ENCODE data around the gene TAC3. TPM values are rescaled to one million over a fixed set of nuclear protein-coding genes. Genes with fewer than 3 reads are reported as not detected.
"Not testable (repeated sequence)": the region's sequence is repeated elsewhere in the genome, so short reads cannot be mapped to it uniquely, and the experiment has no call there.

Gene TAC3
- polyA plus RNA-seq, 3 donors: 0.54 to 1.4 (median 0.75) TPM

- DNase-seq (ENCODE audit: low read depth in 3 of 3, low spot score in 2 of 3): peak in 2 of 3 donors; percentile 53 to 56
These were observed 28.7 kb downstream of the TAC3 start for GRCh38 chr12:56987551-56988053.

DNA sequence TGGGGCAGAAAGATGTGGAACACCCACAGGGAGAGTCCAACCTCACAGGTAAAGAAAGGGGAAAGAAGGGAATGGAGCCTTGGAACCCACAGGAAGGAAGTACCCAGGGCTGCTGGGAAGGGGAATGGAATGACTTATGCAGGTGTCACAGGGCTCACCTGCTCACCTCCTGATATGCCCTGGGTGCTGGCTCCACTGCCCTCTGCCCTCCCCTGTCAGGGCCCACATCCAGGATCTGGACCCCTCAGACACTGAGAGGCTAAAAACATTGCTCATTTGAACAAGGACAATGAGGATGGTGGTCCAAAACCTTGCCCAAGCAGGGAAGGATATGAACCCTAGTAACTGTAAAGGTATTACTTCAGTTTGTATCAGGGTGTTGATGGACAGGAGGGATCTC lies 29.3 kb downstream of the TAC3 start:
- DNase-seq (ENCODE audit: low read depth in 3 of 3, low spot score in 2 of 3): no peak

DNA sequence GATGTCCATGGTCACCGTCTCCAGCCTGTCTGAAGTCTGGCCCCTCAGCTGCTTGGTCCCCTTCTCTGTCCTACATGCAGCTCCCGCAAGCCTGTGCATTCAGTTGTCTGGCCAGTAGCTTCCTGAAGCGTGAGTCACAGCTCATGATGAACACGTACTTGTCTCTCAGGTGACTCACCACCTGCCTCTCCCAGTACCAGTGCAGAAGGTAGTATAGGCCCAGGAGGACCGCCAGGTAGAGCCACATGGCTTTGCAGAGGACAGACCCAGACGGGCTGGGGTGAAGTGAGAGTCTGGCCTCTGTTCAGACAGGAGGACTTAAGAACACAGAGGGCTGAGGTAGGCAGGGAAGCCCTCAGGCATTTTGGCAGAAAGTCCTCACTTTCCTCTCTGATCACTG lies 30.6 kb downstream of the TAC3 start:
- not testable (repeated sequence) for DNase-seq (ENCODE audit: low read depth in 3 of 3, low spot score in 2 of 3)

GRCh38 chr12:56983386-56983785 lies 32.9 kb downstream of the TAC3 start:
- no peak for DNase-seq (ENCODE audit: low read depth in 3 of 3, low spot score in 2 of 3)

GRCh38 chr12:56982578-56983236 lies 33.6 kb downstream of the TAC3 start:
- not testable (repeated sequence) for DNase-seq (ENCODE audit: low read depth in 3 of 3, low spot score in 2 of 3)

DNA sequence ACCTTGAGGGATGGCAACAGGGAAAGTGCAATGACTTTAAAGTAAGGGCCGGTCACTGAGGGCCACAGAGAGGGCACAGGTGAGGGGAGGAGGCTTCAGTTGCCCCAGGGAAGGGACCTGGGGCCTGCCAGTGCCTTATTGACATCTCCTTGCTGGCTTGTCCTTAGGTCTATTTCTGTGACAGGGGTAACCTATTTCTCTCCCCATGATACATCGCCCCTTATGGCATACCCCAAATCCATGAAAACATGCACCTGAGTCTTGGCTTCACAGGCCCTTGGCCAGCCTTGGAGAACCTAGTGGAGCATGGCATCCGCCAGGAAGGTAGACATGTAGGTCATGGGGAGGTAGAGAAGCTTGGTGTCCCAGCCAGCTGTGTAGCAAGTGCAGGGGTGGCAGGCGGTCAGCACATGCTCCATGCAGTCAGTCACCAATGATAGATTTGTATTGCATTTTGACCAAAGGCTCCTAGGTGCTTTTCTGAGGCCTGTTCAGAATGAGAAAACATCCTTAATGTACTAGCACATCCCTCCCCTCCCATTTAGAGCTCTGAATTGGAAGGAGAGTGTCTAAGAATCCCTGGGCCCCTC lies 35.3 kb downstream of the TAC3 start:
- no peak for DNase-seq (ENCODE audit: low read depth in 3 of 3, low spot score in 2 of 3)

- no peak for DNase-seq (ENCODE audit: low read depth in 3 of 3, low spot score in 2 of 3)
These were observed 36.1 kb downstream of the TAC3 start for GRCh38 chr12:56980268-56980667.

DNA sequence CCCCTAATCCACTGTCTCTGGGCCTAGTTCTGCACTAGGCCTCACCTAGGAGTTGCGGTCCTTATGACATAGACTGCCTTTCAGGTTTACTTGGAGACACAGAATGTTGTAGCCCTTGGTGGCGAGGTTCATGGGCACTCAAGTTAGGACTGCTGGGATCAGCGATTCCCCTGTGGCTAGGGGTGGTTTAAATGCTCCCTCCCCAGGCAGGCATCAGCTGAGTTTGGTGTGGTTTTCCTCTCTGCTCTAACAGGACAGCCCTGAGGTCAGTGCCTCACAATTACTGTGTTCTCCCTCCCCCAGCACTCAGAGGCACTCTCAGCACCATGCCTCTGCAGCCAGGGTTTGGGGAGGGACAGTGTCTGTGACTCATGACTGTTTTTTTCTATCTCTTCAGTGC lies 36.7 kb downstream of the TAC3 start:
- DNase-seq (ENCODE audit: low read depth in 3 of 3, low spot score in 2 of 3): no peak

DNA sequence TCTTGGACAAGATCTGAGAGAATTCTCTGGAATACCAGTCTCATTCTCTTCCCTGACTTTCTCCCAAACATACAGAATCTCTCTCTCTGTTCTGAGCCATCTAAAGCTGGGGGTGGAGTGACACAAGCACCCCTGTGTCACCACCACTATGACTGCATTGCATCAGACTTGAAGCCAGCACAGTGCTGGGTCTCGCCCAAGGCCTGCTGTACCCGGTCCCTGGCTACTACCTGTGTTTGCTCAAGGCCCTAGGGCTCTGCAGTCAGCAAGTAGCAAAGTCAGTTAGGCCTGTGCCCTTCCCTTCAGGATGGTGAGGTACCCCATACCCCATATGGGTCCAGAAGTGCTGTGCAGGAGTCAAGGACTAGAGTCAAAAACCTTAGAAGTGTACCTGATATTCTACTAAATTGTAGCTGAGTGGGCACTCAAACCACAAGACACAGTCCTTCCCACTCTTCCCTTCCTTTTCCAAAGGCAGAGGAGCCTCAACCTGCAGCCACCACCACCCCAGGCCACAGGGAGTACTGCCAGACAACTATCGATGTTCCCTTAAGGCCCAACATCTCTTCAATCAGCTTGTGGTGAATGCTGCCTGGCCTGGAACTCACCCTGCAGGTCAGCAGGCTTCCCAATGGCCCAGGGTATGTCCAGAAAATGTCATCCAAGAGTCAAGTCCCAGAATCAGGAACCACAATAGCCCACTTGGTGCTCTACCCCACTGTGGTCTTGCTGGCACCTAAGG lies 37.8 kb downstream of the TAC3 start:
- DNase-seq (ENCODE audit: low read depth in 3 of 3, low spot score in 2 of 3): no peak

- not testable (repeated sequence) for DNase-seq (ENCODE audit: low read depth in 3 of 3, low spot score in 2 of 3)
These were observed 39.0 kb downstream of the TAC3 start for GRCh38 chr12:56977361-56977760.

DNA sequence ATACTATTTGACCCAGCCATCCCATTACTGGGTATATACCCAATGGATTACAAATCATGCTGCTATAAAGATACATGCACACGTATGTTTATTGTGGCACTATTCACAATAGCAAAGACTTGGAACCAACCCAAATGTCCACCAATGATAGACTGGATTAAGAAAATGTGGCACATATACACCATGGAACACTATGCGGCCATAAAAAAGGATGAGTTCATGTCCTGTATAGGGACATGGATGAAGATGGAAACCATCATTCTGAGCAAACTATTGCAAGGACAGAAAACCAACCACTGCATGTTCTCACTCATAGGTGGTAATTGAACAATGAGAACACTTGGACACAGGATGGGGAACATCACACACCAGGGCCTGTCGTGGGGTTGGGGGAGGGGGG lies 42.1 kb downstream of the TAC3 start:
- DNase-seq (ENCODE audit: low read depth in 3 of 3, low spot score in 2 of 3): not testable (repeated sequence)

DNA sequence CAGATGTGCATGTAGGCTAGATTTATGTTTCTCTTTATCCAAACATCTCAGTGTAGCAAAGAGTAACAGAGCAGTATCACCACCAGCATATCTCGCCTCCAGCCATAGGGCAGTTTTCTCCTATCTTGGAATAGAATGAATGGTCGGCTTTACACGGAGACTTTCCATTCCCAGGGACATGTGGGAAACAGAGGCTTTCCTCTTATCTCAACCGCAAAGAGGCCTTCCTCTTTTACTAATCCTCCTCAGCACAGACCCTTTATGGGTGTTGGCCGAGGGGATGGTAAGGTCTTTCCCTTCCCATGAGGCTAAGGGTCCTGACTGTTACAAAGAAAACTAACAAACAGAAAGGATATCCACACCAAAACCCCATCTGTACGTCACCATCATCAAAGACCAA lies 47.4 kb downstream of the TAC3 start:
- DNase-seq (ENCODE audit: low read depth in 3 of 3, low spot score in 2 of 3): not testable (repeated sequence)

DNA sequence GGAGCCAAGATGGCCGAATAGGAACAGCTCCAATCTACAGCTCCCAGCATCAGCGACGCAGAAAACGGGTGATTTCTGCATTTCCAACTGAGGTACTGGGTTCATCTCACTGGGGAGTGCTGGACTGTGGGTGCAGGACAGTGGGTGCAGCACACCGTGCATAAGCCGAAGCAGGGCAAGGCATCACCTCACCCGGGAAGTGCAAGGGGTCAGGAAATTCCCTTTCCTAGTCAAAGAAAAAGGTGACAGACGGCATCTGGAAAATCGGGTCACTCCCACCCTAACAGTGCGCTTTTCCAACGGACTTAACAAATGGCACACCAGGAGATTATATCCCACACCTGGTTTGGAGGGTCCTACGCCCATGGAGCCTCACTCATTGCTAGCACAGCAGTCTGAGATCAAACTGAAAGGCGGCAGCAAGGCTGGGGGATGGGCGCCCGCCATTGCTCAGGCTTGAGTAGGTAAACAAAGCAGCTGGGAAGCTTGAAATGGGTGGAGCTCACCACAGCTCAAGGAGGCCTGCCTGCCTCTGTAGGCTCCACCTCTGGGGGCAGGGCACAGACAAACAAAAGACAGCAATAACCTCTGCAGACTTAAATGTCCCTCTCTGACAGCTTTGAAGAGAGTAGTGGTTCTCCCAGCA lies 50.2 kb downstream of the TAC3 start:
- DNase-seq (ENCODE audit: low read depth in 3 of 3, low spot score in 2 of 3): not testable (repeated sequence)

GRCh38 chr12:56965124-56965523 lies 51.2 kb downstream of the TAC3 start:
- not testable (repeated sequence) for DNase-seq (ENCODE audit: low read depth in 3 of 3, low spot score in 2 of 3)

DNA sequence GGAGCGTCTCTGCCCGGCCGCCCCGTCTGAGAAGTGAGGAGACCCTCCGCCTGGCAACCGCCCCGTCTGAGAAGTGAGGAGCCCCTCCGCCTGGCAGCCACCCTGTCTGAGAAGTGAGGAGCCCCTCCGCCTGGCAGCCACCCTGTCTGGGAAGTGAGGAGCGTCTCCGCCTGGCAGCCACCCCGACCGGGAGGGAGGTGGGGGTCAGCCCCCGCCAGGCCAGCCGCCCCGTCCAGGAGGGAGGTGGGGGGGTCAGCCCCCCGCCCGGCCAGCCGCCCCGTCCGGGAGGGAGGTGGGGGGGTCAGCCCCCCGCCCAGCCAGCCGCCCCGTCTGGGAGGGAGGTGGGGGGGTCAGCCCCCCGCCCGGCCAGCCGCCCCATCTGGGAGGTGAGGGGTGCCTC lies 52.8 kb downstream of the TAC3 start:
- DNase-seq (ENCODE audit: low read depth in 3 of 3, low spot score in 2 of 3): not testable (repeated sequence)

- DNase-seq (ENCODE audit: low read depth in 3 of 3, low spot score in 2 of 3): not testable (repeated sequence)
These were observed 54.1 kb downstream of the TAC3 start for GRCh38 chr12:56962247-56962646.

Other genes with a start within 250 kb of the TAC3 start
- gene SDR9C7, start 82.1 kb downstream of the TAC3 start, polyA plus RNA-seq (ENCODE audit: insufficient read length in 3 of 3): under 1 TPM in 2 of 3 donors, not detected in 1; 0.07 to 0.11 TPM
- gene RDH16, start 58.9 kb downstream of the TAC3 start, polyA plus RNA-seq (ENCODE audit: insufficient read length in 3 of 3): under 1 TPM; 0.28 to 0.68 (median 0.37) TPM
- 10 to 100 TPM; 11.9 to 13.0 (median 12.4) TPM for gene ZBTB39, start 10.0 kb downstream of the TAC3 start, polyA plus RNA-seq (ENCODE audit: insufficient read length in 3 of 3)
- under 1 TPM; 0.10 to 0.25 (median 0.11) TPM for gene MYO1A, start 33.6 kb upstream of the TAC3 start, polyA plus RNA-seq (ENCODE audit: insufficient read length in 3 of 3)
- 10 to 100 TPM; 22.5 to 24.8 (median 23.6) TPM for gene NEMP1, start 62.3 kb upstream of the TAC3 start, polyA plus RNA-seq (ENCODE audit: insufficient read length in 3 of 3)
- gene NAB2, start 72.6 kb upstream of the TAC3 start, polyA plus RNA-seq (ENCODE audit: insufficient read length in 3 of 3): 10 to 100 TPM; 40.7 to 43.4 (median 42.4) TPM
- gene STAT6, start 94.8 kb upstream of the TAC3 start, polyA plus RNA-seq (ENCODE audit: insufficient read length in 3 of 3): 100 to 1,000 TPM in 1 of 3 donors, 10 to 100 TPM in 2; 89.6 to 106 (median 99.2) TPM
- 10 to 100 TPM; 58.5 to 69.2 (median 60.0) TPM for gene LRP1, start 112.0 kb upstream of the TAC3 start, polyA plus RNA-seq (ENCODE audit: insufficient read length in 3 of 3)
- gene LRP1-AS, start 131.1 kb upstream of the TAC3 start, polyA plus RNA-seq (ENCODE audit: insufficient read length in 3 of 3): under 1 TPM in 1 of 3 donors, not detected in 2; 0.44 TPM
- gene NXPH4, start 200.3 kb upstream of the TAC3 start, polyA plus RNA-seq (ENCODE audit: insufficient read length in 3 of 3): 1 to 10 TPM; 2.4 to 3.7 (median 2.5) TPM
- gene SHMT2, start 213.2 kb upstream of the TAC3 start, polyA plus RNA-seq (ENCODE audit: insufficient read length in 3 of 3): 10 to 100 TPM; 66.0 to 79.2 (median 72.7) TPM
- gene STAC3, start 234.7 kb upstream of the TAC3 start, polyA plus RNA-seq (ENCODE audit: insufficient read length in 3 of 3): 1 to 10 TPM; 2.5 to 4.2 (median 3.3) TPM

Data from right renal cortex interstitium (tissue), 3 donors.